K562 (cell line): ENCODE measurements around the gene SUGT1. TPM values are rescaled to one million over a fixed set of nuclear protein-coding genes. Genes with fewer than 3 reads are reported as not detected.

Source experiments
- CBFA2T2 ChIP-seq: fragments of 450-650 bp; conservative IDR thresholded peaks from 2 replicates; pipeline ENCODE4 v1.6.1; 2017; ENCODE audit warnings: mild to moderate bottlenecking
- CREM ChIP-seq: IDR thresholded peaks from 2 replicates; pipeline ENCODE4 v1.6.1; 2014; ENCODE audit warnings: antibody characterized with exemption, low read depth
- SAFB ChIP-seq: fragments of 200-400 bp; formaldehyde crosslinking; IDR thresholded peaks from 2 replicates; pipeline ENCODE4 v1.6.1; 2017; ENCODE audit warnings: low read depth, low read length, borderline replicate concordance
- TAF9B ChIP-seq: fragments of 450-650 bp; IDR thresholded peaks from 2 replicates; pipeline ENCODE4 v1.6.1; 2018; ENCODE audit warnings: mild to moderate bottlenecking; ENCODE audit not compliant: partially characterized antibody
- WHSC1 ChIP-seq: IDR thresholded peaks from one replicate; pipeline ENCODE4 v1.6.1; 2012; ENCODE audit warnings: low read length, control low read depth, inconsistent platforms
- polyA plus RNA-seq, 8 experiments: library from polyadenylated mRNA; depleted of rRNA in 4 of 8; stranded (reverse) in 5 of 8; unstranded in 3 of 8; fragments of >200 nt; fragmentation: Nextera tagmentation in 2 of 8; fragmentation: Illumina TruSeq in 1 of 8; extraction: Ambion mirVana in 2 of 8; extraction: Trizol in 1 of 8; gene quantifications; 2 replicates each; pipeline versions ENCODE4 v1.2.1 to v1.2.3, GENCODE V29; 2011 to 2014; ENCODE audit warnings: inconsistent platforms in 1 of 8, missing spikeins in 1 of 8
- total RNA-seq, 7 experiments: library from RNA; depleted of rRNA in 6 of 7; stranded (reverse); fragments of >200 nt in 6 of 7; fragmentation: Illumina TruSeq in 2 of 7; extraction: Trizol in 2 of 7; gene quantifications; 2 replicates each; pipeline versions ENCODE4 v1.2.1 to v1.2.3, GENCODE V29; 2011 to 2021; ENCODE audit warnings: low replicate concordance in 1 of 7
- TF ChIP-seq, protein P1 (sequence below), 2 experiments: fragments of 450-650 bp; formaldehyde crosslinking in 1 of 2; IDR thresholded peaks; 2 replicates each; pipeline versions ENCODE4 v1.4.0 to v1.6.1; 2014 to 2020; ENCODE audit warnings: mild to moderate bottlenecking in 2 of 2, borderline replicate concordance in 1 of 2, low read depth in 1 of 2
- TF ChIP-seq, protein P2 (sequence below): fragments of 450-650 bp; formaldehyde crosslinking; conservative IDR thresholded peaks from 2 replicates; pipeline ENCODE4 v1.4.0; 2022; ENCODE audit warnings: mild to moderate bottlenecking, missing genetic modification characterization

The SUGT1 gene
- total and polyA plus RNA-seq, 9 of the 15 experiments (the other 6 are each of a cell fraction or from before 2014, with no cell fraction given), result 38.1 to 67.1 (median 53.8) TPM

DNA sequence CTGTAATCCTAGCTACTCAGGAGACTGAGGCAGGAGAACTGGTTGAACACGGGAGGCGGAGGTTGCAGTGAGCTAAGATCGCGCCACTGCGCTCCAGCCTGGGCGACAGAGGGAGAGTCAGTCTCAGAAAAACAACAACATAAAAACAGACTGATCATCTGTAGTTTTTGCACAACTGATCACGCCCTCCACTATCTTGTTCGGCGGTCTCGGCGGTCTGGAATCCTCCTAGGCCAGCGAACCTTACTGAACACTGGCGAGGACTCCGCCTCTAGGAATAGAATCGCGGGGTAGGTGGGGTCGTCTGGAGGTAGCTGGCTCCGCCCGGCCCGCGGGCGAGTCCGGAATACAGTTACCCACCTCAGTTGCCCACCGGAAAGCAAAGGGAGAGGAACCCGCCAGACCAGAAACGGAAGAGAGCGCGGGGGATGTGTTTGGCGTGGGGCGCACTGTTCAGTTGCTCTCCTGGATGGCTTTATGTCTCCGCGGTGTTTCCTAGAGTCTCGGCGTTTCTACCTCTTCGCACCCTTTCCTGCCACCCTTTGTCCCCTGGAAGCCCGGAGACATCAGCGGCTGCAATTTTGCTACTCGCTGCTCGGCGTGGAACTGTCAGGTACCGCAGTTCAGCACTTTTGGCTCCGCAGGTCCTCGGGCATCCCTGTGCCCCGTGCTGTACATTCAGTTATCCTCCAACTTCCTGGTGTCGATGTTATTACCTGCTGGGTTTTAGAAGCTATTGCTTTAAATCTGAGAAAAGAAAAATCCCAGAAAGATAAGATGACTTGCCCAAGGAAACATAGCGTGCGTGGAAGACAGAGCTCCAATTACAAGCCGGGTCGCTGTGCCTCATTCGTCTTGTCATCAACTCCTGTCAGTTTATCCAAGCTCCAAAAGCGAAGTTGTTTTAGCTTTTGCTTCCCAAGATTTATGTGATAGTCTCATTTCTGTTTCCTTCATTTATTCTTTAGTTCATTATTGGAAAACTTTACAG lies 35.3 kb upstream of the SUGT1 start (continued):
- TF ChIP-seq, protein P1, sequence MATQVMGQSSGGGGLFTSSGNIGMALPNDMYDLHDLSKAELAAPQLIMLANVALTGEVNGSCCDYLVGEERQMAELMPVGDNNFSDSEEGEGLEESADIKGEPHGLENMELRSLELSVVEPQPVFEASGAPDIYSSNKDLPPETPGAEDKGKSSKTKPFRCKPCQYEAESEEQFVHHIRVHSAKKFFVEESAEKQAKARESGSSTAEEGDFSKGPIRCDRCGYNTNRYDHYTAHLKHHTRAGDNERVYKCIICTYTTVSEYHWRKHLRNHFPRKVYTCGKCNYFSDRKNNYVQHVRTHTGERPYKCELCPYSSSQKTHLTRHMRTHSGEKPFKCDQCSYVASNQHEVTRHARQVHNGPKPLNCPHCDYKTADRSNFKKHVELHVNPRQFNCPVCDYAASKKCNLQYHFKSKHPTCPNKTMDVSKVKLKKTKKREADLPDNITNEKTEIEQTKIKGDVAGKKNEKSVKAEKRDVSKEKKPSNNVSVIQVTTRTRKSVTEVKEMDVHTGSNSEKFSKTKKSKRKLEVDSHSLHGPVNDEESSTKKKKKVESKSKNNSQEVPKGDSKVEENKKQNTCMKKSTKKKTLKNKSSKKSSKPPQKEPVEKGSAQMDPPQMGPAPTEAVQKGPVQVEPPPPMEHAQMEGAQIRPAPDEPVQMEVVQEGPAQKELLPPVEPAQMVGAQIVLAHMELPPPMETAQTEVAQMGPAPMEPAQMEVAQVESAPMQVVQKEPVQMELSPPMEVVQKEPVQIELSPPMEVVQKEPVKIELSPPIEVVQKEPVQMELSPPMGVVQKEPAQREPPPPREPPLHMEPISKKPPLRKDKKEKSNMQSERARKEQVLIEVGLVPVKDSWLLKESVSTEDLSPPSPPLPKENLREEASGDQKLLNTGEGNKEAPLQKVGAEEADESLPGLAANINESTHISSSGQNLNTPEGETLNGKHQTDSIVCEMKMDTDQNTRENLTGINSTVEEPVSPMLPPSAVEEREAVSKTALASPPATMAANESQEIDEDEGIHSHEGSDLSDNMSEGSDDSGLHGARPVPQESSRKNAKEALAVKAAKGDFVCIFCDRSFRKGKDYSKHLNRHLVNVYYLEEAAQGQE (IDR thresholded peaks at IDR 0.05; ENCODE audit: borderline replicate concordance), result 0 out of 2 replicates have a peak, but pooled peaks have one; percentile 21
- TF ChIP-seq, protein P1 (CRISPR knock-in tag; IDR thresholded peaks at IDR 0.05; ENCODE audit: low read depth), result no peak
- TF ChIP-seq SAFB (no peak), CREM (peak; percentile 55; the same call in 1 of the 2 replicates), TAF9B (peak; percentile 75), CBFA2T2 (no peak), WHSC1 (no peak)
- TF ChIP-seq, protein P2, sequence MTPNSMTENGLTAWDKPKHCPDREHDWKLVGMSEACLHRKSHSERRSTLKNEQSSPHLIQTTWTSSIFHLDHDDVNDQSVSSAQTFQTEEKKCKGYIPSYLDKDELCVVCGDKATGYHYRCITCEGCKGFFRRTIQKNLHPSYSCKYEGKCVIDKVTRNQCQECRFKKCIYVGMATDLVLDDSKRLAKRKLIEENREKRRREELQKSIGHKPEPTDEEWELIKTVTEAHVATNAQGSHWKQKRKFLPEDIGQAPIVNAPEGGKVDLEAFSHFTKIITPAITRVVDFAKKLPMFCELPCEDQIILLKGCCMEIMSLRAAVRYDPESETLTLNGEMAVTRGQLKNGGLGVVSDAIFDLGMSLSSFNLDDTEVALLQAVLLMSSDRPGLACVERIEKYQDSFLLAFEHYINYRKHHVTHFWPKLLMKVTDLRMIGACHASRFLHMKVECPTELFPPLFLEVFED, result no peak
